A172 (cell line): ENCODE data around the gene DDX56. TPM values are rescaled to one million over a fixed set of nuclear protein-coding genes. Genes with fewer than 3 reads are reported as not detected.

Experiments used
- DNase-seq: peaks from one replicate; pipeline ENCODE4 v3.0.0-alpha.2; 2015; ENCODE audit warnings: low spot score
- total RNA-seq: library from RNA; depleted of rRNA; stranded (reverse); fragments of >200 nt; shearing (Covaris generic); gene quantifications from 2 replicates; pipeline ENCODE4 v1.2.3, GENCODE V29; 2014; rRNA removed

DDX56 gene, protein sequence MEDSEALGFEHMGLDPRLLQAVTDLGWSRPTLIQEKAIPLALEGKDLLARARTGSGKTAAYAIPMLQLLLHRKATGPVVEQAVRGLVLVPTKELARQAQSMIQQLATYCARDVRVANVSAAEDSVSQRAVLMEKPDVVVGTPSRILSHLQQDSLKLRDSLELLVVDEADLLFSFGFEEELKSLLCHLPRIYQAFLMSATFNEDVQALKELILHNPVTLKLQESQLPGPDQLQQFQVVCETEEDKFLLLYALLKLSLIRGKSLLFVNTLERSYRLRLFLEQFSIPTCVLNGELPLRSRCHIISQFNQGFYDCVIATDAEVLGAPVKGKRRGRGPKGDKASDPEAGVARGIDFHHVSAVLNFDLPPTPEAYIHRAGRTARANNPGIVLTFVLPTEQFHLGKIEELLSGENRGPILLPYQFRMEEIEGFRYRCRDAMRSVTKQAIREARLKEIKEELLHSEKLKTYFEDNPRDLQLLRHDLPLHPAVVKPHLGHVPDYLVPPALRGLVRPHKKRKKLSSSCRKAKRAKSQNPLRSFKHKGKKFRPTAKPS
- total RNA-seq, result 174 and 175 TPM in 2 replicates

DNA sequence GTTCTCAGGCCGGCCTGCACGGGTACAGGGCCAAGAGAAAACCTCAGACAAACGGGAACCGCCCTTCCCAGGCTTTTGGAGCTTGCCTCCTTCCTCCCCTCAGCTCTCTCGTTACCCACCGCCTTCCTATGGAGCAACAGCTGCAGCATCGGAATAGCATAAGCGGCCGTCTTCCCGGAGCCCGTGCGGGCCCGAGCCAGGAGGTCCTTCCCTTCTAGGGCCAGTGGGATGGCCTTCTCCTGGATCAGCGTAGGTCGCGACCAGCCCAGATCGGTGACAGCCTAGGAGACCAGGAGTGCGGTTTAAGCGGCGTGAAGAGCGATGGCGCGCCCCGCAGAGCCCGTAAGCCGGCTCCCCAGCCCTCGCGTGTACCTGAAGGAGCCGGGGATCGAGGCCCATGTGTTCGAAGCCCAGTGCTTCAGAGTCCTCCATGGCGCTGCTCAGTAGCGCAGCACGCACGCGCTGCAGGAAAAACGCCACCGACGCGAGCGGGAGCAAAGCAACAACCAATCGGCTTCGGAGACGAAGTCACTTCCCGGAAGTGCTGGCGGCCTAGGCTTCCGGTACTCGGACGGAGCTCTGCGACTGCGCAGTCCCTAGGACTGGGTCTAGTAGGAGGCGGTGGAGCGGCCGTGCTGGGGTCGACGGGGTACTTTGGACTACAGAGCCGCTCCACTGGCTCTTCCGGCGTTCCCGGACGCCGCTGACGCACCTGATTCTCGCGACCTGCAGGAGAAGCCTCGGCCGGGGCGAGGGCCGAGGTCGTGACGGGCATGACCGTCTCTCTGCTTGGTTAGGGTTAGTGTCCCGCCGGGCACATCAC is at the start of gene DDX56:
TSS of gene DDX56 (minus strand) at position 445 of the 823 bp plus-strand sequence. CDS start at position 432, 13 bp downstream.
- peak; percentile 97 for DNase-seq

DNA sequence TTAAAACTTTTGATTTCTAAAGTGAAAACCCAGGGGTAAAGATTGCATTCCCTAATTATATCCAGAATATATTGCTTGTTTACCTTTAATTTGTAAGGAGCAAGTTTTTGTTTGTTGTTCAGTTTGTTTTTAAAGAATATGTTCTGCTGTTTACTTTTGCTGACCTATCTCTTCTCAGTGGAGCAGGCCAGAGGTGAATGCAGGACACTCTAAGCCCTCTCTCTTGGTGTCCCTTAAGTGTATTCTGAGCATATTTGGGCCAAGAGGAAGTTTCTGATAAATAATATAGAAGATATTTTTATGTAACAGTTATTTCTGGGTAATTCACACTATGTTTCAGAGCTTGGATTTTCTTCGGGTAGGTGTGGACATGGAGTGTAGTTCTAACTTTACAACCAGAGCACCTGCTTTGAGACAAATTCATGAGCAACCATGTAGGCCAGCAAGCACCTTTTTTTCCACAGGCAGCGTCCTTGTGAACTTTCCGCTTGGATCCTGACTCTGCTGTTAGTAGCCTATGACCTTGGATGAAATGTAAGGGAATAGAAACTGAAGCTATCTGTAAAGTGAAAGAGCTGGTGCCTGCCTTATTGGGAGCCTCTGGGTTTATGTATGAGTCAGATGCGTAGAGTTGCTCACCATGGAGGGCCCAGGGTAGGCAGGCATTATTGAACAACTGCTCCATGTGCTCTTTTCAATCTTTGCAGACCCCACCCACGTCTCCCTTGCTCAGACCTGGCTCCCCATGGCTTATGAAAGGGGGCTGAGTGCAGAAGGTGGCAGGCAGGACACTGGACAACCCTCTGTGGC is 48.8 kb upstream of the DDX56 start:
- no peak for DNase-seq

DNA sequence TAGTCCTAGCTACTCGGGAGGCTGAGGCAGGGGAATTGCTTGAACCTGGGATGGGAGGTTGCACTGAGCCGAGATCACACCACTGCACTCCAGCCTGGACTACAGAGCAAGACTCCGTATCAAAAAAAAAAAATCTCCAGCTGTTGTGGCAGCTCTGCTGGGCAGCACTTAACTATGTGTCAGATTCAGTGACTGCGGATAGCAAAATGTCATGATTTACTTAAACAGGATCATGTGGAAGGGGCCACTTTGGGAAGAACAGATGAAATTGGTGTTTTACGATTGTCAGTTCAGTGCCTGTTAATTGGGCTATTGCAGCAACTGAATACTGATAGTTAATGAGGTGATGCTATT is 48.0 kb upstream of the DDX56 start:
- no peak for DNase-seq

DNA sequence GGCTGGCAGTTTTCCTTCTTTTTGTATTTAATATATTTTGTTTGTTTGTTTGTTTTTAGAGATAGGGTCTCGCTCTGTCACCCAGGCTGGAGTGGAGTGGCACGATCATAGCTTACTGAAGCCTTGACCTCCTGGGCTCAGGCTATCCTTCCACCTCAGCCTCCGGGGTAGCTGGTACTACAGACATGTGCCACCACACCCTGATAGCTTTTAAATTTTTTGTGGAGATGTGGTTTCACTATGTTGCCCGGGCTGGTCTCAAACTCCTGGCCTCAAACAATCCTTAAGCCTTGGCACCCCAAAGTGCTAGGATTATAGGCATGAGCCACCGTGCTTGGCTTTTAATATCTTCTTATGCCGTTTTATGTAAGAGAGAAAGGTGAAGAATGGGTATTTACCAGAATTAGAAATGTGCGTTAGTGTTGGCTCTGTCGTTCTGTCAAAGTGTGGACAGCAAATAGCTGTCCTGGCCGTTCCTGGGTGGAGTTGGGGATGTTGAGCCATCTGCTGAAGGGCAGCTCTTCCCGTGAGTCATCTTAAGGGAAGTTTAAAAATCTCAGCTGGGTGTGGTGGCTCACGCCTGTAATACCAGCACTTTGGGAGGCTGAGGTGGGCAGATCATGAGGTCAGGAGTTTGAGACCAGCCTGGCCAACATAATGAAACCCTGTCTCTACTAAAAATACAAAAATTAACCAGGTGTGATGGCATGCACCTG is 47.5 kb upstream of the DDX56 start:
- DNase-seq, result peak; percentile 67

DNA sequence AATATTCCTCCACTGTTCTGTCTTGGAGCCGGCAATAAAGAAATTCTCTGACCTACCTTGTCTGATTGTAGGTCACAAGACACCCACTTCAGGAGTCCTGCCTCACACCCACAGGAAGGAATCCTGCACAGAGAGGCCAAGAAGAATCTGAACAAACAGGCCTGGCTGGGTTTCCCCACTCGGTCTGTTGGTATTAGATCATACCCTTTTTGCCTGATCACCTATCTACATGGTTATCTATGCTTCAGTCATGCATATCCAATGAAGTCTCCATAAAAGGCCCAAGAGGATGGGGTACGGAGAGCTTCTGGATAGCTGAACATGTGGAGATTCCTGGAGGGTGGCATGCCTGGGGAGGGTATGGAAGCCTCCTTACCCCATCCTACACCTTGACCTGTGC is 45.0 kb upstream of the DDX56 start:
- no peak for DNase-seq

DNA sequence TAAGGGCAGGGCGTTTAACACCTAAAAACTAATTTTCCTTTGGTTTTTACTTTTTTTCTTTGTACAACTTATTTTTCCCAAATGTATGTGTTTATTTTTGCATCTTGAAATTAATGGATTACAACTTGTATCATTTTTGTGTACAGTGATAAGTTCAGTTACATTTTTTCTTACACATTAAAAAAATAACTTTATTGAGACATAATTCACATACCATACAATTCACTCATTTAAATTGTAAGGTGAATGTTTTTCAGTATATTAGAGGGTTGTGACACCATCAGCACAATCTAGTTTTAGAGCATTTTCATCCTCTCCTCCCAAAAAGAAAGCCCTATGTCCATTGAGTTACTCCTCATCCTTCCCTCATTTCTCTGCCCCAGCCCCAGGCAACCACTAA is 44.3 kb upstream of the DDX56 start:
- no peak for DNase-seq

DNA sequence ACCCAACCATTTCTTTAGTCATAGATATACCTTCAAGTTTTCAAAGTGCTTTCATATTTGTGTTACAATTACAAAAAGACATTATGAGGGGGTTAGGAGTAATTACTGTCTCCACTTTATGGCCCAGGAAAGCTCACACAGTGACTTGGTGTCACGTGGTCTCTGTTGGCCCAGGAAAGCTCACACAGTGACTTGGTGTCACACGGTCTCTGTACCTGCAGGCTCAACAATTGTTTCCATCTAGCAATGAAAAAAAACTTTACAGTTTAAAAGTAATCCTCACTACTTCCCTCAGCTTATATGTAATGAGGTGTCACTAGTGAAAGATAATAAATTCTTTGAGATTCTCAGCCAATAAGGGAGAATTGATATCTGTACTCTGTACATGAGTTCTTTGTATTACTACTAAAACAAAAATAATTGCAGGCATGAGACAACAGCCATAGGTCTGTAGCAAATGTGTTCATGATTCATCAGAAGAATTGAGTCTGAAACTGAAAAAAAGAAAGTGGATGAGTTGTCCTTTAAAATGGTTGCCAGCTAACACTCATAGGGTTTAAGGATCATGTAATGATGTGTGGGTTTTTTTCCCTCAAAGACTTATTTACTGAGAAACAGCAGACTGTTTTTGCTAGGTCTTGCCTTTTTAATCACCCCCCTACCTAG is 43.6 kb upstream of the DDX56 start:
- DNase-seq, result peak; percentile 43

DNA sequence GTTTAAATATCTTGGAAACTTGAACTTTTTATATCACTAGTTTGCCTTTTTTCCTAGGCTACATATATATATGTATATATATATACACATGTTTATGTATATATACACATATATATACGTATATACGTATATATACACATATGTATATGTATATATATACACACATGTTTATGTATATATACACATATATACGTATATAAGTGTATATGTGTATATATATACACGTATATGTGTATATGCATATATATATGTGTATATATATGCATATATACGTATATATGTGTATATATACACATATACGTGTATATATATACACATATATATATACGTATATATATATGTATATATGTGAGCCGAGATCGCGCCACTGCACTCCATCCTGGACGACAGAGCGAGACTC is 42.8 kb upstream of the DDX56 start:
- no peak for DNase-seq

DNA sequence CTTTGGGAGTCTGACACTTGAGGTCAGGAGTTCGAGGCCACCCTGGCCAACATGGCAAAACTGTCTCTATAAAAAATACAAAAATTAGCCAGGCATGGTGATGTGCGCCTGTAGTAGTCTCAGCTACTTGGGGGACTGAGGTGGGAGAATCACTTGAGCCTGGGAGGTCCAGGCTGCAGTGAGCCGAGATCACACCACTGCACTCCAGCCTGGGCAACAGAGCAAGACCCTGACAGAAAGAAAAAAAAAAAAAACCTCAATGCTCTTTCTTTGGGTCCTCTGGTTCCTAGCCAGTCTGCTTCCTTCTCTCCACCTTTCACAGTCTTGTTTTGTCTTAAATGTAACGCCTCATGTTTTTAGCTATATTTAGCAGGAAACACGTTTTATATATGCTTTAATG is 42.1 kb upstream of the DDX56 start:
- DNase-seq, result no peak

DNA sequence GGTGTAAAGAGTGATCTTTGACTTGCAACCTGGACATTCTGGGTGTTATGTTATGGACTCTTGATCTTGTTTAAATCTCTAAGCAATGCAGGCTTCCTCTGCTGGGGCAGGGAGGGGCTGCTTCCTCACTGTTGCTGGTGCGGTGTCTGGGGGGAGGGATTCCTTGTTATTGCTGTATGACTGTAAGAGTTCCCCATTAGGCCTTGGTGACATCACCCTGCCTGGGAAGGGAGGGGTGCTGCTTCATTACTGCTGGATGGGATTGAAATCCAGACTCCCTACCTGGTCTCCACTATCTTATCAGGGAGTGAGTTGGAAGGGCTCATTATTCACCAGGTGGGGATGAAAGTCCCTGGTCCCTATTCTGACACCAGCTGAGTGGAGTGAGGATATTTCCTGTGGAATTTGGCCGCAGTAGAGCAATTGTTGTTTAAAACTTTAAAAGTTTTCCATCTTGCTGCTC is 41.5 kb upstream of the DDX56 start:
- DNase-seq, result peak; percentile 64

DNA sequence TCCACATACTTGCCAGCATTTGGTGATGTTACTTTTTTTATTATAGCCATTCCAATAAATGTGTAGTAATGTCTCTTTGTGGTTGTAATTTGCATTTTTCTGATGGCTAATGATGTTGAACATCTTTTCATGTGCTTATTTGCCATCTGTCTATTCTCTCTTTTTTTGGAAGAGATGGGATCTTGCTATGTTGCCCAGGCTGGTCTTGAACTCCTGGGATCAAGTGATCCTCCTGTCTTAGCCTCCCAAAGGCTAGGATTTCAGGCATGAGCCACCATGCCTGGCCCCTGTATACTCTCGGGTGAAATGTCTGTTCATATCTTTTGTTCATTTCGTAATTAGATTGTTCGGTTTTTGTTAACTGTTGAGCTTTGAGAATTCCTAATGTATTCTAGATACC is 36.1 kb upstream of the DDX56 start:
- no peak for DNase-seq

DNA sequence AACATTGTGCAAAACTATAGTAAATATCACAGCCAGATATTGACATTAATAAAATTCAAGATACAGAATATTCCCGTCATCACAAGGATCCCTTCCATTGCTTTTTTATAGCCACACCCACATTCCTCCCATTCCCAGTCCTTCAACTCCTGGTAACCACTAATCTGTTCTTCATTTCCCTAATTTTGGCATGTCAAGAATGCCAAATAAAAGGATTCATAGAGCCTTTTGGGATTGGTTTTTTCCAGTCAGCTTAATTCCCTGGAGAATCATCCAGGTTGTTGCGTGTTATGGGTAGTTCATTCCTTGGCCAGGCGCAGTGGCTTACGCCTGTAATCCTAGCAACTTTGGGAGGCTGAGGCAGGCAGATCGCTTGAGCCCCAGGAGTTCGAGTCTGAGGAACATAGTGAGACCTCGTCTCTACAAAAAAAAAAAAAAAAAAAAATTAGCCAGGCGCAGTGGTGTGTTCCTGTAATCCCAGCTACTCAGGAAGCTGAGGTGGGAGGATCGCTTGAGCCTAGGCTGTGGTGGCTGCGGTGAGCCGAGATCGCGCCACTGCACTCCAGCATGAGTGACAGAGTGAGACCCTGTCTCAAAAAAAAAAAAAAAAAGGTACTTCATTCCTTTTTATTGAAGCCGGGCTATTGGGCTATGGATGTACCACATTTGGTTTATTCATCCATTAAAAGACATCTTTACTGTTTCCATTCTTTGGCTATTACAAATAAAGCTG is 35.4 kb upstream of the DDX56 start:
- DNase-seq, result peak; percentile 69

DNA sequence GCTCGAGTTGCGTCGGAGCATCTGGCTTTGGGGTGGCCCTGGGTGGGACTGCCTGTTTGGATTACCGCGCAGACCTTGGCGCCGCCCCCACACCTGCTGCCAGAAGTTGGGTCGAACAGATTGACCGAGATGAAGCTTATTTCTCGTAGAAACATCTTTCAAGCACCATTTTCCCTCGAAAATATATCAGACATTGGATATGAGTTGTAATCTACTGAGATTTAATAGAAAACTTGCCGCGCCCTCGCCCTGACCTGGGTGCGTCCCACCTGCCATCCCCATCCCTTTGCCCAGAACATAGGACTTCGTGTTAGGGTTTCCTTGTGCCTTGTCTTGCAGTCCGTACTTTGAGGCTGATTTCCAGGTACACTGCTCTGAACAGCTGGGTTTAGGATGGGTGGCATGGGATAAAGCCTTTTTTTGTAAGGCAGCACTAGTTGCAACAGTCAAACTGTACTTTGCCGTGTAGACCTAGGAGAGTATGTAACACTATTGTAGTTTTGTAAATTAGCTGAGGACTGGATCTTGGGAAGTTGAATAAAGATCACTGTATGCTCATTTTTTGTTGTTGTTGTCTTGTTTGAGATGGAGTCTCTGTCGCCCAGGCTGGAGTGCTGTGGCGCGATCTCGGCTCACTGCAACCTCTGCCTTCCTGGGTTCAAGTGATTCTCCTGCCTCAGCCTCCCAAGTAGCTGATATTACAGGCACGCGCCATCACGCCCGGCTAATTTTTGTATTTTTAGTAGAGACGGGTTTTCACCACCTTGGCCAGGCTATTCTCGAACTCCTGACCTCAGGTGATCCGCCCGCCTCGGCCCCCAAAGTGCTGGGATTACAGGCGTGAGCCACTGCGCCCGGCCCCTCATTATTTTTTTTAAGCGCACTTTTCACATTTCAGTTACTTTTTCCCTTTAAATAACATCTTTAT is 33.7 kb upstream of the DDX56 start:
- no peak for DNase-seq

DNA sequence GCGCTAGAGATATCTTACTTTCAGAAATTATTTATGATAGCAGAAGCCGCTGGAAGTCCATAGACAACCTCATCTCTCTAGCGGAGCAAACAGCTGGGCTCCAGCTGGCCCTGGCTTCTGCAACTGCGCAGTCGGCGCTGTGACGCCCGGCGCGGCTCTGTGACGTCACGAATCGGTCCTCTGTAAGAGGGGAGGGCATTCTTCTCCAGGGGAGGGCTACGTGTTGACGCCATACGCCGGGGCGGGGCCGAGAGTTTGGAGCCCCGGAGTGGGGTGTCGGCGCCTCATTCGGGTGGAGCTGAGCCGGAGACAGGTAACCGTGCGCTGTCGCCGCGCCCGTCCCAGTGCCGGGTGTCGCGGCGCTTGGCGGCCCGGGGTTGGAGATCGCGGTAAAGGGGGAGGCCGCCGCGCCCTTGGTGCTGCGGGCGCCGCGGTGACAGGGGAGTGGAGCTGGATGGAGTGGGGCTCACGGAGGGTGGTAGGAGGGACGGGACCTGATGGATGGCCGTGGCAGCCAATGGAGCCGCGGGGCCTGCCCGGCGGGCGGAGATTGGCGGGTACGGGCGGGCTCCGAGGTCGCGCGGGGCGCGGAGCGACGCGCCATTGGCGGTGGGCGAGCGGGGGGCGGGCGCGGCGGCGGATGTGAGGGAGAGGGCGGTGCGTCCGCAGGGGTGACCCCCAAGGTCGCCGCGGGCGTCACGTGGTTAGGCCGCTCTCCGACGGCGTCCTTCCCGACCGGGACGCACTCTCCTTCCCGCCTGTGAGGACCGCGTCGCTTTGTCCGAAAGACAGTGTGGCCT is 32.8 kb upstream of the DDX56 start, which contains the start of gene OGDH:
TSS of gene OGDH (plus strand) at position 287 of the 800 bp plus-strand sequence. CDS start 17,717 bp downstream, outside the sequence.
- peak; percentile 99 for DNase-seq

DNA sequence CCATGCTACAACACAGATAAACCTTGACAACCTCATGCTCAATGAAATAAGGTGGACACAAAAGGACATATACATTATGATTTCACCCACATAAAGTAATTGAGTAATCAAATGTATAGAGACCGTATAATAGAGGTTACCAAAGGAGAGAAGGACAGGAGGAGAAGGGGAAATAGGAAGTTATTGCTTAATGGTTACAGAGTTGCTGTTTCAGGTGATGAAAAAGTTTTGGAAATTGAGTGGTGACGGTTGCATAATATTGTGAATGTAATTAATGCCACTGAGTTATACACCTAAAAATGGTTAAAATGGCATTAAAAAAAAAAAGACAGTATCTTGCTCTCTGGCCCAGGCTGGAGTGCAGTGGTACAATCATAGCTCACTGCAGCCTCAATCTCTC is 31.2 kb upstream of the DDX56 start:
- no peak for DNase-seq

DNA sequence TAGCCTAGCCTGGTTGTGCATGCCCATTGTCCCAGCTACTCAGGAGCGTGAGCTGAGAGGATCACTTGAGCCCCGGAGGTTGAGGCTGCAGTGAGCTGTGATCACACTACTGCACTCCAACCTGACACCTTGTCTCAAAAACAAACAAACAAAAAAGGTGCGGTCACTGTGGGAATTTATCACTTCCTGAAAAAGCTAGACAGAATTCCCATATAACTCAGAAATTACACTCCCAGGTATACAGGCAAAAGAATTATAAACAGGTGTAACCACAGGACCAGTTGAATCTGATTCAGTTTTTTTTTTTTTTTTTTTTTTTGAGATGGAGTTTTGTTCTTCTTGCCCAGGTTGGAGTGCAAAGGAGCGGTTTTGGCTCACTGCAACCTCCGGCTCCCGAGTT is 29.5 kb upstream of the DDX56 start:
- DNase-seq, result no peak

DNA sequence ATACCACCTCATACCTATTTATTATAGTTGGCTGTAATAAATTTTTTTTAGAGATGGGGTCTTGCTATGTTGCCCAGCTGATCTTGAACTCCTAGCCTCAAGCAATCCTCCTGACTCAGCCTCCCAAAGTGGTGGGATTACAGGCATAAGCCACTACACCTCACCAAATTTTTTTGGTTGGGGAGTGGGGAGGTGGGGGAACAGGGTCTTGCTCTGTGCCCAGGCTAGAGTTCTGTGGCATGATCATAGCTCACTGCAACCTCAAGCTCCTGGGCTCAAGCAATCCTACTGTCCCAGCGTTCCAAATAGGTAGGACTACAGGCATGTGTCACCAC is 28.8 kb upstream of the DDX56 start:
- no peak for DNase-seq

DNA sequence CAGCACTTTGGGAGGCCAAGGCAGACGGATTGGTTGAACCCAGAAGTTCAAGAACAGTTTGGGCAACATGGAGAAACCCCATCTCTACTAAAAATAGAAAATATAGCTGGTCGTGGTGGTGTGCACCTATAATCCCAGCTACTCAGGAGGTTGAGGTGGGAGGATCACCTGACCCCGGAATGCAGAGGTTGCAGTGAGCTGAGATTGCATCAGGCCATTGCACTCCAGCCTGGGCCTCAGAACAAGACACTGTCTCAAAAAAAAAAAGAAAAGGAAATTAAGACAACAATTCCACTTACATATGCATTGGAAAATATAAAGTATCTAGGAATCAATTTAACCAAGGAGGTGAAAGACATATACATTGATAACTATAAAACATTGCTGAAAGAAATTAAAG is 25.5 kb upstream of the DDX56 start:
- no peak for DNase-seq
